IPS DF 4.7 (cell line): ENCODE measurements around the gene CCDC159.
"Not testable (repeated sequence)": the region's sequence is repeated elsewhere in the genome, so short reads cannot be mapped to it uniquely, and the experiment has no call there.

Experiments
- DNase-seq: peaks from one replicate; pipeline ENCODE4 v3.0.0-alpha.2; 2013; ENCODE audit warnings: low spot score; ENCODE audit errors: extremely low read depth

The CCDC159 gene

DNA sequence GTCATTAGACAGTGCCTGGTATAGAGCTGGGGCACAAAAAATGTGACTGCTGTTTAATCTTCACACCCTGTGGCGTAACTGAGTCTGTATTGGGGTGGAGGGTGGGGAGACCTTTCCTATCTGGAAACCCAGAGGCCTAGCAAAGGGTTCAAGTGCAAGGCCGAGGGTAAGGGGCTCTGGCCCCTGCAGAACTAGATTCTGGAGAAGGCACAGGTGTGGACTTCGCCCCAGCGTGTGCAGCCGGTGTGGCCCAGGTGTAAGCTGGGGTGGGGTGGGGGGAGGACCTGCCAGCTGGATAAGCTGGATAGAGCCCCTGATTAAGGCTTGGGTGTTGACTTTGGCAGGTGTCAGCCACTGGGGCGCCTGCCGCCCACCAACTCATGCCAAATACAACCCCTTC is 8.2 kb upstream of the CCDC159 start:
- DNase-seq, result no peak

DNA sequence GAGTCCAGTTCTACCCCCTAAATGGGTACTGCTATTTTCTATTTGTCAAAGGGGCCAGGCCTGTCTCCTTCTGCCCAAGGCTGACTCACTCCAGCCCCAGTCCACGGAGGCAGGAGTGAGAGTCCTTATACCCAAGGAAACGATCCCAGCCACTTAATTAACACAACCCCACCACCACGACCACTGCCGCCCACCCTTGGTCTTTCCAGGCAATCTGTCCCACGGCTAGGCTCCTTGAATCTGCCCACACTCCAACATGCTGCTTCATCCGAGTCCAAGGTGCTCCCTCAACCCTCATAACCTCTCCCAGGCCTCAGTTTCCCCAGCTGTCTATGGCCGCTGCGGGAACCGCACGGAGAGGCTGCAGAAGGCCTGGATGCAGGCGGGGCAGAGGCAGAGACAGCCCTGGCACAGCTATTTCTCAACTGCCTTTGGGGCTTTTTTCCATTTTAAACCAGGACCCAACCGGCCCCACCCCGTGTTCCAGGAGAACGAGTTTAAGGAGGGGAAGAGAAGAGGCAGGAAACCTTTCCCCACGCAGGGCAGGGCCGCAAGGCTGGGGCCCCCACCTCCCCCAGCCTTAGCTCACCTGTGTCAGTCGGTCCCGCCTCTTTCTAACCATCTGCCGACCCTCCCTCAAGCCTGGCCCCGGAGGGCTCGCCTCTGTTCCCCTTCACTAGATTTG is 7.6 kb upstream of the CCDC159 start:
- no peak for DNase-seq

DNA sequence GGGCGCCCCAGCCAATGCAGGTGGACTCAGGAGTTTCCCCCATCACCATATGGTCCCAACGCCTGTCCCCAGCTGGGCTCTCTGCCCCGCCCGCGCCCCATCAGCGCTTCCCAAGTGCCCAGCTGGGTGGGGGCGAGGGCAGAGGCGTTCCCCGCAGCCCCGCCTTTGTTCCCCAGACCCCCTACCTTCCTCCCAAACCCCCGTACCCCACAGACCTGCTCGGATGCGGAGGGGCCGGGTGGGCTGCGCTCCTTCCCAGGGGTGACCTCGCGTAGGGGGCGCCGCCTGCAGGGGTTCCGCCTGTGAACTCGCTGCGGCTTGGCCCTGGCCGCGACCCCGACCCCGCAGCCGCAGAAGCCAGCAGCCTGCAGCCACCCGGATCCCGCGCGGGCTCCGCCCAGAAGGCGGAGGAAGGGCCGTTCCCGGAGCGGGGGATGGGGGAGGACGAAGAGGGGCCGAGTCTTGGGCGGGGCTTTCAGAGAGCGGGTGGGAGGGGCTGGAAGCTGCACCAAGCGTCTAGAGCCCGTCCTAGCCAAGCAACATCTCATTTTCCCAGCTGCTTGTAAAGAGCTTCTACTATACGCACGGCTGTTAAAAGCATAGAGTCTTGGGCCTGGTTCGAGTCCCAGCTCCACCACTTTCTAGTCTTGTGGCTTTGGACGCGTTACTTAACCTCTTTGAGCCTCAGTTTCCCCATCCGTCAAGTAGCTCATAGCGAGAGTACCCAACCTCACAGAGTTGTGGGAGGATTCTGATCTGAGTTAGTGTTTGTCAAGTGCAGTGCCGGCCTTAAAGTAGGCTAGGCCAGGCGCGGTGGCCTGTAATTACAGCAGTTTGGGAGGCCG is 6.8 kb upstream of the CCDC159 start, which contains the start of gene RAB3D:
Gene RAB3D, minus strand, starts transcription at position 404 of the 845 bp plus-strand sequence. CDS start 2,258 bp downstream, outside the sequence.
- no peak for DNase-seq

DNA sequence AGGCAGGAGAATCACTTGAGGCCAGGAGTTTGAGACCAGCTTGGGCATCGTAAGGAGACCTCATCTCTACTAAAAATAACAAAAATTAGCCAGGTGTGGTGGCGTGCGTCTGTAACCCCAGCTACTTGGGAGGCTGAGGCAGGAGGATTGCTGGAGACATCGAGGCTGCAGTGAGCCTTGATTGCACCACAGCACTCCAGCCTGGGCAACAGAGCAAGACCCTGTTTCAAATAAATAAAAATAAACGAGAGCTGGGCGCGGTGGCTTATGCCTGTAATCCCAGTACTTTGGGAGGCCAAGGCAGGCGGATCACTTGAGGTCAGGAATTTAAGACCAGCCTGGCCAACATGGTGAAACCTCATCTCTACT is 6.2 kb upstream of the CCDC159 start:
- not testable (repeated sequence) for DNase-seq

DNA sequence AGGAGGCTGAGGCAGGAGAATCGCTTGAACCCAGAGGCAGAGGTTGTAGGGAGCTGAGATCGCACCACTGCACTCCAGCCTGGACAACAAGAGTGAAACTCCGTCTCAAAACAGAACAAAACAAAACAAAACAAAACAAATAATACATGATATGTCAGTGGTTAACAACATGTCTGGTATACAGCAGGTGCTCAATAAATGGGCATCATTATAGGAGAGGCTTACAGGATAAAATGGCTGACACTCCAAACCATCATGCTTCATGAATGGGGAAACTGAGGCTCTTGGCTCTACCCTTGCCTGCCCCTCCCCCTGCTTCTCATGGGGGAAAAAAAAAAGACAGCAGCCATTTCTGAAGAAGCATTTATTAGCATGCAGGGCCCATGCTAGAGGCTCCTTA is 3.9 kb upstream of the CCDC159 start:
- no peak for DNase-seq

DNA sequence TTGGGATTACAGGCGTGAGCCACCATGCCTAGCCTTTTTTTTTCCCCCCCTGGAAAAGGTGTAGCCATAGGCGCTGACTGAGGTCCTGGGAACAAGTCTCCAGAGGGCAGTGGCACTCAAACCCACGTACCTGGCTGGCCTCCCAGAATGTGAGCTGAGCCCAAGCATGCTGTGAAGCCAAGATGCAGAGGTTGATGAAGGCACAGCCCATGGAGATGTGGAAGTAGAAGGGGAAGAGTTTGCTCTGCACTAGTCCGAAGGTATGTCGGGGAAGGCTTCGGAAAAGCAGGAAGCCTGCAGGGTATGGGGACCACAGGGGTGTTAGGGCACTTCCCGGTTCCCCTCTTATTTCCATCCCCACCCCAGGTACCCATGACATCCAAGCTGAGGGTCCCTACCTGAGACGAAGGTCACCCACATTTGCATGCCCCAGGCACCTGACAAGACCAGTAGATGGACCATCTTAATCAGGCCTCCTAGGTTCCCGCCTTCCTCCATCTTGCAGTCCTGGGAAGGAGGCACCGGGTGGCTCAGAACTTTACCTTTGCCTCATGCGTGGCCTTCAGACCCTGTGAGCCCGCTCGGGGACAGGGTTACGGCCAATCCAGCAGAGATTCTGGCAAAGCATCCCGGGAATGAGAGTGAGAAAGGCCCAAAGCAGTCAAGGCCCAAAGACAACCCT is 1.1 kb upstream of the CCDC159 start:
- no peak for DNase-seq

DNA sequence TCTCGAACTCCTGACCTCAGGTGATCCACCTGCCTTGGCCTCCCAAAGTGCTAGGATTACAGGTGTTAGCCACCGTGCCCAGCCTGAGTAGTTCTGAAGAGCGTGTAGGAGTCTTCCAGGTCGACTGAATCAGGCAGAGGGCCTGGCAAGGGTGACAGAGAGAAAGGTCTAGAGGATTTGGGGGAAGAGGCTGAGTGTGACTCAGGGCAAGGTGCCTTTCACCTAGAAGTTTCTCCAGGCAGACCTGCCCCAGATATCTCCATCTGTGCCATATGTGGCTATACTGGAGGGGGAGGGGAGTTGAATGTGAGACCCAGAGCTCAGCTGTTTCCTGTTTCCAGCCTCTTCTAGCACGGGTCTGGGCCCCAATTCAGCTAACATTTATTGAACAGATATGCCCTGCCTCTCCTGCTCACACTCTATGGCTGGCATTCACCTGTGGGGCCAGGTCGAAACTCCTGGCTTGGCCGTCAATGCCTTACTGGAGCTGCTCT is 1.3 kb downstream of the CCDC159 start:
- no peak for DNase-seq

DNA sequence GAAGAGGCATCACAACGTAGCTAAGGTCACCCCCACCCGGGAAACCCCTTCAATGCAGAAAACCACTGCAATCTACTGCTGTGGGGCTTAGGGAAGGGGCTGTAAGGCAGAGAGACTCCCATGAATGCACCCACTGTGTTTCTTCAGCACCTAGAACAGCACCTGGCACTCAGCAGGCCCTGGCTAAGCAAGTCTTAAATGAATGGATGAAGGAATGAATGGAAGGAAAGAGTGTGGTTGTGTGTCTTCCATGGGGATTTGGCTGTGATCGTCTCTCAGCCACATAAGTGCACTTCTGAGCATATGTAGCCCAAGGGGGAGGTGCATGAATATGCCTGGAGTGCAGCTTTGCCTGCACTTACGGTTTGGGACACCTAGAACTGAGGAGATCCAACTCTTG is 2.9 kb downstream of the CCDC159 start:
- DNase-seq, result no peak

DNA sequence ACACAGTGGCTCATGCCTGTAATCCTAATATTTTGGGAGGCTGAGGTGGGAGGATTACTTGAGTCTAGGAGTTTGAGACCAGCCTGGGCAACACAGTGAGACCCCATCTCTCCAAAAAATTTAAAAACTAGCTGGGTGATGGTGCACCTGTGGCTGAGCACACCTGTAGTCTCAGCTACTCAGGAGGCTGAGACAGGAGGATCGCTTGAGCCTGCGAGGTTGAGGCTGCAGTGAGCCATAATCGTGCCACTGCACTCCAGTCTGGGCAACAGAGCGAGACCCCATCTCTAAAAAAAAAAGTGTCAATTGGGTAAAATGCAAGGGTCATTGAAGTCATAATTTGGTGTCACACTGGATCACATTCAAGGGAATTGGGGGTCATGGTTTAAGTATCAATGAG is 7.8 kb downstream of the CCDC159 start:
- not testable (repeated sequence) for DNase-seq

DNA sequence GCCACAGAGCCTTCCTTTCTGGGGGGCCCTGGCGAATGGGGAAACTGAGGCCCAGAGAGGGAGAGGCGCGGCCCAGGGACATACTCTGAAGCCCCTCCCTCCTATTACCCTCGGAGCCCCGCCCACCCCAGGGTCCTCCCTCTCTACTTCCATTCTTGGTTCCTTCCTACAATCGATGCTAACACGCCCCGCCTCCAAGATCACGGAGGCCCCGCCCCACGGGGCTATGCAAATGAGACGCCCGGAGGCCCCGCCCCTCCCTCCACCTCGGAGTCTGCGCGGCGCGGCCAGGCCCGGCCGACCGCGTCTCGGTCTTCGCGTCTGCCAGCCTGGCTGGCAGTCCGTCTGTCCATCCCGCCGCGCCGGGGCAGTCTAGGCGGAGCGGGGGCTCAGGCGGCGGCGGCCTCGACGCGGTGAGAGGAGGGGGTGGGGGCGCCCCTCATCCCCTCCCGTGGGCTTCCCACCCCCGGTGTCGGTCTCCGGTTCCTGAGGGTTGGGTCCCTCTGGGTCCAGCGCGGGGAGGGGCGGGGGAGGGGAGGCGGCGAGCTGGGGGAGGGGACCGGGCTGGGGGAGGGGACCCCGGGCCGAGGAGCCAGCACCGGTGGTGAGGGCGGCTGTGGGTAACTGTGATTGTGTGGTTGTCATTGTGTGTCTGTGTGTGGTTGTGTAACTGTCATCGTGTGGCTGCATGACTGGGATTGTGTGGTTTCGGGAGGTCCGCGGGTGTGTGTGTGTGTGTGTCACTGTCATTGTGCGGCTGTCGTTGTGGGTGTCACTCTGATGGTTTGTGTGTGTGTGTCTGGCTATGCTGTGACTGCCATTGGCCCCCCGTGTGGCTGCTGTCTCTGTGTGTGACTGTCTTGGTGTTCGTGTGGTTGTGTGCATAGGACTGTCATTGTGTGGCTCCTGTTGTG is 9.1 kb downstream of the CCDC159 start, which contains the start of gene PLPPR2:
Gene PLPPR2, plus strand, starts transcription at position 273 of the 914 bp plus-strand sequence. CDS start 2,242 bp downstream, outside the sequence.
- DNase-seq, result no peak

DNA sequence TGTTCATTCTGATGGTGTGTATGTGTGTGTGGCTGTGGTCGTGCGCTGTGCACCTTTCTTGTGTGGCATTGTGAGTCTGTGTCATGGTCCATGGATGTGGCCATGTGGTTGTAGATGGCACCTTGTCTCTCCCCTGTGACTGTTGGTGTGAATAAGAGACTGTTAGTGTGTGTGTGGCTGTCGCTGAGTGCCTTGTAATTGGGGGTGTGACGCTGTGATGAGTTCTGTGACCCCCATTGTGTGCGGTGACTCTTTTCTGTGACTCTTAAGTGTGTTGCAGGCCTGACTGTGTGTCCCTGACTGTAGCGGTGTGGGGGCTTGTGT is 9.7 kb downstream of the CCDC159 start:
- DNase-seq, result no peak

DNA sequence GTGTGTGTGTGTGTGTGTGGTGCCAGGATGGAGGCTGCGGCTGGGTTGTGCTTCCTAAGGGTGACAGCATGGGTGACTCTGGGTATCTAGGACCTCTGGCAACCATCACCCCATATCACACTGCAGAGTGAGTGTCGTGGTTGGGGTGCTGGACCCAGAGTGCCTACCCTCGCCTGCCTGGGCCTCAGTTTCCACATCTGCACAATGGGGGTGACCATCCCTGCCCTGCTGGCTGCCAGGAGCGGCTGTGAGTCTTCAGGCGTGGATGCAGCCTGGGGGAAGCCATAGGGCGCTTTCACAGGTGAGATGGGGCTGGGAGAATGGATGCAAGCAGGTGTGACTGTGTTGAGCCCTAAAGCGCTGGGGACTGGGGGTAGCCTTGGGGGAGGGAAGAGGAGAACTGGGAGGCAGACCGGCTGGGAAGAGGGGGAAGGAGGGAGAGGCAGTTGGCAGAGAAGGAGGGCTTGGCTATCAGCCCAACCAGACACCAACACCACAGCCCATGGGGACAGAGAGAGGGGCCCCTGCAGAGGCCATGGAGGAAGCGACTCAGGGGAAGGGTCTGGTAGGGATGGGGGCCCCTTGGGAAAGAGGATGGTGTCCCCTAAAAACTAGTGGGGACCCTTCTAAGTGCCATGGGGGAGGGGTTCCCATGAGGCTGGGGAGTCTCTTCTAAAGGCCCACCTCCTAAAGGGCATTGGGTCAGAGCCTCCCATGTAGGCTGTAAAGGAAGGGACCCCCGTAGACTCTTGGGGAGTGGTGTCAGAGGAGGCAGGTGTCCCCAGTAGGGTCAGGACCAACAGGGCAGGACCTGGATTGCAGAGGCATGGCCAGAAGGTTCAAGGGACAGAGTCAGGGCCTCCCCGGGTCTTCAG is 10.6 kb downstream of the CCDC159 start:
- no peak for DNase-seq

DNA sequence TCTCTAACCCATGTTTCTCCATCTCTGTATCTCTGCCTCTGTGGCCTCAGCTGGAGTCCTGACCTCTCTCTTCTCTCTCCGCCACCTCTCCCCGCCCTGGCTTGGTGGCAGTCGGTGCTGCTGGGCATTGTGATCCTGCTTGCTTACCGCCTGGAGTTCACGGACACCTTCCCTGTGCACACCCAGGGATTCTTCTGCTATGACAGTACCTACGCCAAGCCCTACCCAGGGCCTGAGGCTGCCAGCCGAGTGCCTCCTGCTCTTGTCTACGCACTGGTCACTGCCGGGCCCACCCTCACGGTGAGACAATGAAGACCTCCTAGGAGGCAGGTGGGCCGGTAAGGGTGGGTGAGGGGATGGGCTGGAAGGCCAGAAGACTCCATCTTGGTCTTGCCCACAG is 13.1 kb downstream of the CCDC159 start:
- no peak for DNase-seq

DNA sequence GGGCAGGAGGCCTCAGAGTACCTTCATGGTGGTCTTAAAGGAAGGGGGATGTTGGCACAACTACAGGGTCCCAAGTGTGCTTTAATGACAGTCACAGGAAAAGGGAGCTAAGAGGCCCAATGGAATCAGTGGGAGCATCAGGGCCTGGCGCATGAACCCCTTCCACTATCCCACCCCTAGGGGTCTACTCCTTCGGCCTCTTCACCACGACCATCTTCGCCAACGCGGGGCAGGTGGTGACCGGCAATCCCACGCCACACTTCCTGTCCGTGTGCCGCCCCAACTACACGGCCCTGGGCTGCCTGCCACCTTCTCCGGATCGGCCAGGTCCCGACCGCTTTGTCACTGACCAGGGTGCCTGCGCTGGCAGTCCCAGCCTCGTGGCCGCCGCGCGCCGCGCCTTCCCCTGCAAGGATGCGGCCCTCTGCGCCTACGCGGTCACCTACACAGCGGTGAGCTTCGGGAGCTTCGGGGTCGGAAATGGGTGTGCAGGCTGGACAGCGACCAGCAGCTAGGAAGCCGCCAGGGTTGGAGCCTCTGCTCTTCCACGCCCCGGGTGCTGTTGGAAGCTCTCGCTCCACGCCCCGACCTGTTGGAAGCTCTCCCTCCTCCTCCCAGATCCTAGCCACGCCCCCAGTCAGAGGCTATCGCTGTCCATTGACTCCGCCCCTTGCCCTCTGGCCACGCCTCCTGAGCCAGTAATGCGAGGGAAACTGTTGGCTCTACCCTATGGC is 14.9 kb downstream of the CCDC159 start:
- DNase-seq, result no peak

DNA sequence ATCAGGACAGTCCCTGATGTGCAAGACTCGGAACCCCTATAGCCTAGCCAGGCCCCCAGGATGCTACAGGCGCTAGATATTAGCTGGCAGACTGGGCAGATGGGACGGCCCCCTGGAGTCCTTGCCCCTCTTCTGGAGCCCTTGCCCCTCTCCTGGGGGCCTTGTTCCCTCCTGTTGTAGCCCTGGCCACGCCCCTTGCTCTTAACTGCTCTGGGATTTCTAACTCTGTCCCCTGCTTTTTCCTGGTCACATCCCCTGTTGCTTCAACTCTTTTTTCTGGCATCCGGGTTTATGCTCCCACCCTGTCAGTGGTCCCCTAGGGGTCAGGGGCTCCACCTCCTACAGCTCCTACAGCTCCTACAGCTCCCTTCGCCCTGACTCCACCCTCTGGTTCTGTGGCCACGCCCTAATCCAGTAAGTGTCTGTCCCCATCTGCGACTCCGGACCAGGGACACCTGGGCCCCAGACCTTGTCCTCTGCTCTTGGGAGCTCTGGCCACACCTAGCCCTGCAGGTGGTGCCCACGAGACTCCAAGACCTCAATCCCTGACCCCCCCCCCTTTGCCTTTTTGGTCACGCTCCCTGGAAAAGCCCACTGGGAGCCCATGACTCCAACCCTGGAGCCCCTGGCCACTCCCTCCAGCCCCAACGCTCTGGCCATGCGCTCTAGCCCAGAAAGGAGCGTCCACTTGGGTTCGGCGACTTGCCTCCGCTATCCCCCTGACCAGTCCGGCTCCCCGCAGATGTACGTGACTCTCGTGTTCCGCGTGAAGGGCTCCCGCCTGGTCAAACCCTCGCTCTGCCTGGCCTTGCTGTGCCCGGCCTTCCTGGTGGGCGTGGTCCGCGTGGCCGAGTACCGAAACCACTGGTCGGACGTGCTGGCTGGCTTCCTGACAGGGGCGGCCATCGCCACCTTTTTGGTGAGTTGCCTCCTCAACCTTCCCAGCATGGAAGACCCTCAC is 15.7 kb downstream of the CCDC159 start:
- DNase-seq, result no peak

DNA sequence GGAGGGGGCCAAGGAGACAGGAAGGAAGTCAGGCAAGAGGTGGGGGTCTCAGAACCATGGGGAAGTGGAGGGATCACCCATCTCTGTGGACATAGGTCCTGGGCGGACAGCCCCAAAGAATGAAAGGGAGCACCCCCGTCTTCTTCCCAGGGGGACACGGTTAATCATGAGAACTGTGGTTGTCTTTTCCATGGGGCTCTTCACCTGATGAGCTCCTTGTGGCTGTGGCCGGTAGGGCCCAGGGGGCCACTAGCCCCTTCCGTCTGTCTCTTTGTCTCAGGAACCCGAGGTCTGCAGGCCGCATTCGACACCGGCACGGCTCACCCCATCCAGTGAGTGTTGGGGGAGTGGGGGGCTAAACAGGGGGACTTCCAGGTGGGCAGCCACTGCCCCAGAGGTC is 17.6 kb downstream of the CCDC159 start:
- no peak for DNase-seq

DNA sequence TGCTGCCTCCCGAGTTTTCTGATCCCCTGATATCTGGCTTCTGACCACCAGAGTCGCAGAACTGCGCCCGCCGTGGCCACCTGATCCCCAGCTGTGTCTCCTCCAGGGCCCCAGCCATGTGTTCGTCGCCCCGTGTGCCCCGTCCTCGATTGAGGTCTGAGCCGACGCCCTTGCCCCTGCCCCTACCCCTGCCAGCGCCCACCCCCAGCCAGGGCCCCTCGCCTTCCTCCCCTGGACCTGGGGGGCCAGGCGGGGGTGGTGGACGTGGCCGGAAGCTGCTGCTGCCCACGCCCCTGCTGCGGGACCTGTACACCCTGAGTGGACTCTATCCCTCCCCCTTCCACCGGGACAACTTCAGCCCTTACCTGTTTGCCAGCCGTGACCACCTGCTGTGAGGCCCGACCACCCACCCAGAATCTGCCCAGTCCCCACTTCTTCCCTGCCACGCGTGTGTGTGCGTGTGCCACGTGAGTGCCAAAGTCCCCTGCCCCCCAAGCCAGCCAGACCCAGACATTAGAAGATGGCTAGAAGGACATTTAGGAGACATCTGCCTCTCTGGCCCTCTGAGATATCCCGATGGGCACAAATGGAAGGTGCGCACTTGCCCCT is 18.1 kb downstream of the CCDC159 start:
- no peak for DNase-seq

DNA sequence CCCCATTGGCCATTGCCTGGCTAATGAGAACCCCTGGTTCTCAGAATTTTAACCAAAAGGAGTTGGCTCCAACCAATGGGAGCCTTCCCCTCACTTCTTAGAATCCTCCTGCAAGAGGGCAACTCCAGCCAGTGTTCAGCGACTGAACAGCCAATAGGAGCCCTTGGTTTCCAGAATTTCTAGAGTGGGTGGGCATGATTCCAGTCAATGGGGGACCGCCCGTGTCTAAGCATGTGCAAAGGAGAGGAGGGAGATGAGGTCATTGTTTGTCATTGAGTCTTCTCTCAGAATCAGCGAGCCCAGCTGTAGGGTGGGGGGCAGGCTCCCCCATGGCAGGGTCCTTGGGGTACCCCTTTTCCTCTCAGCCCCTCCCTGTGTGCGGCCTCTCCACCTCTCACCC is 18.6 kb downstream of the CCDC159 start:
- DNase-seq, result no peak
